HFFc6 (cell line): Measurements from ENCODE around the gene PAQR5. TPM values are rescaled to one million over a fixed set of nuclear protein-coding genes. Genes with fewer than 3 reads are reported as not detected.

ENCODE experiments used
- DNase-seq: peaks from one replicate; pipeline ENCODE4 v3.0.0-alpha.2; 2018
- H3K27ac Mint-ChIP-seq: 2 replicates; pipeline ENCODE4 v1.8.0; 2020; ENCODE audit warnings: mild to moderate bottlenecking, mixed read lengths
- H3K27me3 Mint-ChIP-seq: 2 replicates; pipeline ENCODE4 v1.8.0; 2021; ENCODE audit warnings: mild to moderate bottlenecking, moderate library complexity, mixed read lengths; ENCODE audit not compliant: insufficient read depth
- H3K36me3 Mint-ChIP-seq: 2 replicates; pipeline ENCODE4 v1.8.0; 2021; ENCODE audit warnings: low read depth, mixed read lengths
- H3K4me1 Mint-ChIP-seq: 2 replicates; pipeline ENCODE4 v1.8.0; 2020; ENCODE audit warnings: low read depth, mixed read lengths
- H3K4me3 Mint-ChIP-seq: 2 replicates; pipeline ENCODE4 v1.8.0; 2020; ENCODE audit warnings: mild to moderate bottlenecking, moderate library complexity, mixed read lengths
- H3K9me3 Mint-ChIP-seq: 2 replicates; pipeline ENCODE4 v1.8.0; 2020; ENCODE audit warnings: mild to moderate bottlenecking, mixed read lengths
- CTCF ChIP-seq: fragments of 200-600 bp; sonication (generic); IDR thresholded peaks from 2 replicates; pipeline ENCODE4 v1.5.0; 2021; ENCODE audit warnings: antibody characterized with exemption, mild to moderate bottlenecking
- total RNA-seq, 6 experiments: library from RNA; stranded (reverse); fragmentation: NEBNext Ultra II Directional; extraction: Animal tissue kit (Norgen Biotek cat#: 25700); gene quantifications; 2 replicates in 1 of 6; 3 replicates in 5 of 6; pipeline ENCODE4 v1.2.3, GENCODE V29; 2021

The PAQR5 gene
- total RNA-seq, 6 experiments from 2014 or later = 1.3 to 2.2 (median 1.6) TPM

GRCh38 chr15:69314131-69314530, 15.4 kb downstream of the PAQR5 start:
- Mint-ChIP-seq H3K27ac (no peak overlapping the region), H3K36me3 (no peaks in the 10 kb centered on the region), H3K9me3 (no peaks in the 10 kb centered on the region), H3K4me3 (no peak overlapping the region), H3K27me3 (peaks cover 11% of the 10 kb centered on the region), H3K4me1 (peaks cover 14% of the 10 kb centered on the region)
- no peak for TF ChIP-seq CTCF
- no peak for DNase-seq

GRCh38 chr15:69314736-69315135, 16.0 kb downstream of the PAQR5 start:
- Mint-ChIP-seq H3K27ac (no peak overlapping the region), H3K36me3 (no peaks in the 10 kb centered on the region), H3K9me3 (no peaks in the 10 kb centered on the region), H3K4me3 (no peak overlapping the region), H3K4me1 (peaks cover 14% of the 10 kb centered on the region), H3K27me3 (peaks cover 11% of the 10 kb centered on the region)
- no peak for DNase-seq
- TF ChIP-seq CTCF = no peak

GRCh38 chr15:69315402-69316110, 16.8 kb downstream of the PAQR5 start:
- DNase-seq = no peak
- Mint-ChIP-seq H3K4me1 (peaks cover 14% of the 10 kb centered on the region), H3K9me3 (no peaks in the 10 kb centered on the region), H3K27ac (no peak overlapping the region), H3K36me3 (no peaks in the 10 kb centered on the region), H3K27me3 (peaks cover 11% of the 10 kb centered on the region), H3K4me3 (no peak overlapping the region)
- no peak for TF ChIP-seq CTCF

- peaks cover 14% of the 10 kb centered on the region for H3K4me1 Mint-ChIP-seq
Measured at GRCh38 chr15:69316291-69316690, 17.6 kb downstream of the PAQR5 start.

GRCh38 chr15:69317392-69317841, 18.7 kb downstream of the PAQR5 start:
- H3K4me3 Mint-ChIP-seq = no peak overlapping the region
- H3K9me3 Mint-ChIP-seq = no peaks in the 10 kb centered on the region
- H3K4me1 Mint-ChIP-seq = 0 out of 2 replicates have a peak, but pooled peaks cover 6% of the 10 kb centered on the region
- H3K27me3 Mint-ChIP-seq = peaks cover 12% of the 10 kb centered on the region
- no peaks in the 10 kb centered on the region for H3K36me3 Mint-ChIP-seq
- DNase-seq = no peak
- no peak overlapping the region for H3K27ac Mint-ChIP-seq
- TF ChIP-seq CTCF = no peak

More at GRCh38 chr15:69316291-69316690, 17.6 kb downstream of the PAQR5 start:
- no peak for TF ChIP-seq CTCF
- no peak overlapping the region for H3K27ac Mint-ChIP-seq
- peaks cover 11% of the 10 kb centered on the region for H3K27me3 Mint-ChIP-seq
- H3K4me3 Mint-ChIP-seq = no peak overlapping the region
- no peak for DNase-seq
- H3K9me3 Mint-ChIP-seq = no peaks in the 10 kb centered on the region
- no peaks in the 10 kb centered on the region for H3K36me3 Mint-ChIP-seq
